ENCODE results near the gene MIF. TPM values are rescaled to one million over a fixed set of nuclear protein-coding genes. Genes with fewer than 3 reads are reported as not detected.

MIF gene
- total RNA-seq, 1 experiment from 2014 or later = 1,068 TPM

DNA sequence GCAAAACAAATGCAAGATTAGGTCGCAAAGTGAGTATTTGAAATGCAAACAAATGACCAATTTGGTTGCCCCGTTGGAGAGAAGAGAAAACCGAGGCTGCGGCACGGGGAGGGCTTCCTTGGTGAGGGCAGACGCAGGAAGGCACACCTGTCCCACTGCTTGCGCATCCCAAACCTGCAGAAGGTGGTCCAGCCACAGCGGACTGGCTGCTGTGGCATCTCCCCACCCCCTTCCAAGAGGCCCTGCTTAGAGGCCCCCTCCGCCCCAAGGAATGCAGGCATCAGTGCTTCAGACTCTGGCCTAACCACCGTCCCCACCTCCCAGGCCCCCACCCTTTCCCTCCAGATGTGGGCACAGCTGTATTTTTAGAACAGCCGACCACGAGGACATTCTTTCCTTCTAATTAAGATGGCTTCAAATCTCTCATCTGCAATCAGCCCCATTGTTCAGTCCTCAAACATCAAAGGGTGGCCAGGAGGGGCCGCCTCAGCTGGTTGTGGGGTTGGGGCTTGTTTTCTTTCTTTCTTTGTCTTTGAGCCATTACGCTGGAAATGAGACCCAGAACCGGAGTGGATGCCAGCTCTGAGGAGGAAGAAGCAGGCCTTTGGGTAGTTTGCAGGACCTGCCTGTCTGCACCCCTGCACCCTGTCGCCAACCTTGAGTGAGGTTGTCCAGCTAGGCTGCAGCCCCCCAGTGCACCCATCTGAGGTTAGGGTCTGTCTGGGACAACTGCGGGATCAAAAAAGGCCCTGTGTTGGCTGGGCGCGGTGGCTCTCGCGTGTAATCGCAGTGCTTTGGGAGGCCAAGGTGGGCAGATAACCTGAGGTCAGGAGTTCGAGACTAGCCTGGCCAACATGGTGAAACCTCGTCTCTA is 46.0 kb upstream of the MIF start:
- H3K9me3 Mint-ChIP-seq = no peaks in the 10 kb centered on the region; a peak in 1 of 5 replicates
- WGBS (ENCODE audit: extremely low coverage, insufficient read length, low lambda C conversion rate) = no CpG with 5 or more reads among the region's 24 CpGs
- H2BK15ac ChIP-seq (ENCODE audit: low read depth, low read length) = no peak overlapping the region
- H2BK5ac ChIP-seq (ENCODE audit: insufficient read length, low read length) = no peak overlapping the region
- H4K5ac ChIP-seq (ENCODE audit: insufficient read length, low read depth, low read length) = no peak overlapping the region
- H4K8ac ChIP-seq (replicated peaks; ENCODE audit: insufficient read length, low read depth, low read length) = no peak overlapping the region
- peaks cover 18% of the 10 kb centered on the region for H3K27me3 Mint-ChIP-seq (ENCODE audit: low read depth)
- H3K27ac ChIP-seq (ENCODE audit: insufficient read length, low read depth, low read length) = no peak overlapping the region
- H2BK12ac ChIP-seq (ENCODE audit: insufficient read length, low read depth, low read length) = no peak overlapping the region
- no peak overlapping the region for H3K18ac ChIP-seq (ENCODE audit: insufficient read length, low read depth, low read length)
- no peak overlapping the region for H2AFZ ChIP-seq (ENCODE audit: low read length)
- H3K4ac ChIP-seq (ENCODE audit: low read depth, low read length) = no peak overlapping the region
- H3K23ac ChIP-seq (ENCODE audit: insufficient read length, low read depth, low read length) = no peak overlapping the region
- H3K4me2 ChIP-seq (ENCODE audit: insufficient read depth, insufficient read length, low read length) = no peak overlapping the region
- H3K9ac ChIP-seq (ENCODE audit: extremely low read depth, insufficient read length, low read length) = no peak overlapping the region
- H4K20me1 ChIP-seq (ENCODE audit: control insufficient read depth, insufficient read depth, insufficient read length) = no peaks in the 10 kb centered on the region
- no peak overlapping the region for H3K56ac ChIP-seq (ENCODE audit: insufficient read length, low read depth, low read length)
- peaks cover 3% of the 10 kb centered on the region for H3K23me2 ChIP-seq (ENCODE audit: insufficient read length, low read depth, low read length, poor library complexity, severe bottlenecking)
- H3K79me1 ChIP-seq (ENCODE audit: insufficient read depth, low read depth, low read length, poor library complexity, severe bottlenecking) = no peaks in the 10 kb centered on the region
- no peak overlapping the region for H3K14ac ChIP-seq (ENCODE audit: insufficient read depth, low read length)
- no peaks in the 10 kb centered on the region for H3K27me3 ChIP-seq (ENCODE audit: insufficient read depth, low read length)
- H2AK5ac ChIP-seq (ENCODE audit: insufficient read length, low read length) = no peak overlapping the region
- TF ChIP-seq, protein P1, sequence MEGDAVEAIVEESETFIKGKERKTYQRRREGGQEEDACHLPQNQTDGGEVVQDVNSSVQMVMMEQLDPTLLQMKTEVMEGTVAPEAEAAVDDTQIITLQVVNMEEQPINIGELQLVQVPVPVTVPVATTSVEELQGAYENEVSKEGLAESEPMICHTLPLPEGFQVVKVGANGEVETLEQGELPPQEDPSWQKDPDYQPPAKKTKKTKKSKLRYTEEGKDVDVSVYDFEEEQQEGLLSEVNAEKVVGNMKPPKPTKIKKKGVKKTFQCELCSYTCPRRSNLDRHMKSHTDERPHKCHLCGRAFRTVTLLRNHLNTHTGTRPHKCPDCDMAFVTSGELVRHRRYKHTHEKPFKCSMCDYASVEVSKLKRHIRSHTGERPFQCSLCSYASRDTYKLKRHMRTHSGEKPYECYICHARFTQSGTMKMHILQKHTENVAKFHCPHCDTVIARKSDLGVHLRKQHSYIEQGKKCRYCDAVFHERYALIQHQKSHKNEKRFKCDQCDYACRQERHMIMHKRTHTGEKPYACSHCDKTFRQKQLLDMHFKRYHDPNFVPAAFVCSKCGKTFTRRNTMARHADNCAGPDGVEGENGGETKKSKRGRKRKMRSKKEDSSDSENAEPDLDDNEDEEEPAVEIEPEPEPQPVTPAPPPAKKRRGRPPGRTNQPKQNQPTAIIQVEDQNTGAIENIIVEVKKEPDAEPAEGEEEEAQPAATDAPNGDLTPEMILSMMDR (conservative IDR thresholded peaks at IDR 0.05) = no peak
- peak; percentile 71 for DNase-seq
- no peak overlapping the region for H3T11ph ChIP-seq (ENCODE audit: low read length)
- no peak overlapping the region for H4K91ac ChIP-seq (ENCODE audit: insufficient read length, low read depth, low read length)
- no peak overlapping the region for H2BK20ac ChIP-seq (ENCODE audit: low read depth, low read length, poor library complexity, severe bottlenecking)
- H3K4me1 ChIP-seq (ENCODE audit: insufficient read depth, low read length) = no peaks in the 10 kb centered on the region; the same call in 1 of the 2 replicates
- H3K9me3 ChIP-seq (ENCODE audit: control insufficient read depth, low read depth, low read length) = no peaks in the 10 kb centered on the region
- H3K4me3 Mint-ChIP-seq = peak overlapping the region in 1 of 2 experiments; percentile 60; a peak in 2 of 5 replicates
- no peaks in the 10 kb centered on the region for H3K36me3 Mint-ChIP-seq (ENCODE audit: insufficient read depth in 1 of 3, low read depth in 3 of 3)
- no peaks in the 10 kb centered on the region for H3K79me2 ChIP-seq (ENCODE audit: insufficient read depth, low read length)
- no peak overlapping the region for H2BK120ac ChIP-seq (ENCODE audit: low read depth, low read length, poor library complexity, severe bottlenecking)
- H3K27ac Mint-ChIP-seq = 0 out of 7 replicates have a peak overlapping the region, but pooled peaks of 1 of the 3 experiments have one; percentile 59
- H3K4me1 Mint-ChIP-seq = peaks cover 24 to 40% of the 10 kb centered on the region in 2 experiments
